ENCODE measurements around the gene GRK6. TPM values are rescaled to one million over a fixed set of nuclear protein-coding genes. Genes with fewer than 3 reads are reported as not detected.

GRK6 gene
- total RNA-seq, 4 donors from 2014 or later: 29.1 to 62.2 (median 37.1) TPM

Other genes starting within 250 kb of the GRK6 start
- 10 to 100 TPM; 36.7 to 70.1 (median 43.3) TPM for gene RAB24, start 123.0 kb upstream of the GRK6 start, total RNA-seq
- gene PRELID1, start 122.9 kb upstream of the GRK6 start, total RNA-seq: 10 to 100 TPM; 54.2 to 90.1 (median 62.1) TPM
- 10 to 100 TPM in 3 of 4 donors, 1 to 10 TPM in 1; 8.7 to 30.3 (median 11.7) TPM for gene MXD3, start 114.8 kb upstream of the GRK6 start, total RNA-seq
- 100 to 1,000 TPM; 119 to 191 (median 160) TPM for gene LMAN2, start 75.0 kb upstream of the GRK6 start, total RNA-seq
- 10 to 100 TPM; 38.5 to 85.9 (median 68.8) TPM for gene RGS14, start 68.8 kb upstream of the GRK6 start, total RNA-seq
- gene SLC34A1, start 42.2 kb upstream of the GRK6 start, total RNA-seq: under 1 TPM in 1 of 4 donors, not detected in 3; 0.29 TPM
- not detected for gene PFN3, start 26.0 kb upstream of the GRK6 start, total RNA-seq
- gene F12, start 17.1 kb upstream of the GRK6 start, total RNA-seq: 10 to 100 TPM in 1 of 4 donors, 1 to 10 TPM in 3; 2.3 to 18.4 (median 7.1) TPM
- gene PRR7, start 20.1 kb downstream of the GRK6 start, total RNA-seq: 1 to 10 TPM; 5.7 to 9.8 (median 7.8) TPM
- 10 to 100 TPM; 13.1 to 43.4 (median 25.3) TPM for gene DBN1, start 47.0 kb downstream of the GRK6 start, total RNA-seq
- gene PDLIM7, start 70.9 kb downstream of the GRK6 start, total RNA-seq: 10 to 100 TPM; 28.7 to 41.3 (median 32.0) TPM
- 1 to 10 TPM in 3 of 4 donors, under 1 TPM in 1; 0.89 to 7.3 (median 1.8) TPM for gene DOK3, start 83.2 kb downstream of the GRK6 start, total RNA-seq
- 100 to 1,000 TPM in 2 of 4 donors, 10 to 100 TPM in 2; 83.8 to 148 (median 103) TPM for gene DDX41, start 90.3 kb downstream of the GRK6 start, total RNA-seq
- gene FAM193B, start 127.9 kb downstream of the GRK6 start, total RNA-seq: 100 to 1,000 TPM in 1 of 4 donors, 10 to 100 TPM in 3; 55.6 to 328 (median 78.2) TPM
- gene TMED9, start 165.5 kb downstream of the GRK6 start, total RNA-seq: 10 to 100 TPM; 60.3 to 84.5 (median 79.5) TPM
- 10 to 100 TPM; 13.9 to 19.4 (median 17.4) TPM for gene B4GALT7, start 173.5 kb downstream of the GRK6 start, total RNA-seq